WTC11 (cell line): ENCODE data around the gene TOMM40L. TPM values are rescaled to one million over a fixed set of nuclear protein-coding genes. Genes with fewer than 3 reads are reported as not detected.

Experiments used
- ATAC-seq: fragments of 200-7000 bp; cut with Tn5 transposase; 2 replicates; pipeline ENCODE4 v1.10.0; 2021; ENCODE audit warnings: mild to moderate bottlenecking, moderate library complexity
- CTCF ChIA-PET: fragments of 300-600 bp; sonication (Branson Sonifier 250); formaldehyde crosslinking; loops from one replicate; lab custom pipeline; 2021; ENCODE audit warnings: antibody characterized with exemption; lab: Charles Lee
- POLR2A ChIA-PET: fragments of 350-600 bp; sonication (Branson Sonifier 250); formaldehyde crosslinking; loops from one replicate; lab custom pipeline; 2021; ENCODE audit warnings: antibody characterized with exemption; lab: Charles Lee
- DNase-seq: peaks from one replicate; pipeline ENCODE4 v3.0.0; 2021; ENCODE audit warnings: low spot score
- H3K27ac Mint-ChIP-seq: 2 replicates; pipeline ENCODE4 v1.8.0; 2021; ENCODE audit warnings: mixed read lengths
- H3K27me3 Mint-ChIP-seq: 2 replicates; pipeline ENCODE4 v1.8.0; 2021; ENCODE audit warnings: low read depth, mild to moderate bottlenecking, moderate library complexity, mixed read lengths
- H3K36me3 Mint-ChIP-seq: 2 replicates; pipeline ENCODE4 v1.8.0; 2021; ENCODE audit warnings: mixed read lengths
- H3K4me1 Mint-ChIP-seq: 2 replicates; pipeline ENCODE4 v1.8.0; 2022; ENCODE audit warnings: mixed read lengths
- H3K4me3 Mint-ChIP-seq: 2 replicates; pipeline ENCODE4 v1.8.0; 2021; ENCODE audit warnings: mild to moderate bottlenecking, moderate library complexity, mixed read lengths
- H3K9me3 Mint-ChIP-seq: 2 replicates; pipeline ENCODE4 v1.8.0; 2021; ENCODE audit warnings: mixed read lengths
- AFF4 ChIP-seq: sonication (generic); formaldehyde crosslinking; IDR thresholded peaks from 2 replicates; pipeline ENCODE4 v1.8.1; 2023; ENCODE audit warnings: mild to moderate bottlenecking, missing genetic modification reagents, borderline replicate concordance
- ATF1 ChIP-seq: sonication (generic); formaldehyde crosslinking; IDR thresholded peaks from 2 replicates; pipeline ENCODE4 v1.8.1; 2023; ENCODE audit warnings: mild to moderate bottlenecking, moderate library complexity, missing genetic modification reagents
- CREB1 ChIP-seq: sonication (generic); formaldehyde crosslinking; IDR thresholded peaks from 2 replicates; pipeline ENCODE4 v1.8.0; 2023; ENCODE audit warnings: mild to moderate bottlenecking, missing genetic modification reagents
- E2F5 ChIP-seq: sonication (generic); formaldehyde crosslinking; IDR thresholded peaks from 2 replicates; pipeline ENCODE4 v1.8.1; 2022; ENCODE audit warnings: mild to moderate bottlenecking, moderate library complexity, missing genetic modification reagents
- FOXP1 ChIP-seq: sonication (generic); formaldehyde crosslinking; IDR thresholded peaks from 2 replicates; pipeline ENCODE4 v1.8.0; 2022; ENCODE audit warnings: missing genetic modification reagents, mild to moderate bottlenecking, moderate library complexity, borderline replicate concordance
- FOXP4 ChIP-seq: sonication (generic); formaldehyde crosslinking; IDR thresholded peaks from 2 replicates; pipeline ENCODE4 v1.8.0; 2022; ENCODE audit warnings: mild to moderate bottlenecking, missing genetic modification reagents
- GTF2I ChIP-seq: fragments of 250-450 bp; sonication (Bioruptor Pico); conservative IDR thresholded peaks from 2 replicates; pipeline ENCODE4 v1.4.0; 2021; ENCODE audit warnings: mild to moderate bottlenecking
- HMGXB4 ChIP-seq: sonication (generic); formaldehyde crosslinking; IDR thresholded peaks from 2 replicates; pipeline ENCODE4 v1.8.1; 2023; ENCODE audit warnings: mild to moderate bottlenecking, moderate library complexity, missing genetic modification reagents
- JUN ChIP-seq: sonication (generic); formaldehyde crosslinking; IDR thresholded peaks from 2 replicates; pipeline ENCODE4 v1.8.0; 2023; ENCODE audit warnings: mild to moderate bottlenecking, missing genetic modification reagents
- RELA ChIP-seq: sonication (generic); formaldehyde crosslinking; IDR thresholded peaks from 2 replicates; pipeline ENCODE4 v1.8.1; 2022; ENCODE audit warnings: missing genetic modification reagents, mild to moderate bottlenecking, borderline replicate concordance
- SMAD3 ChIP-seq: sonication (generic); formaldehyde crosslinking; IDR thresholded peaks from 2 replicates; pipeline ENCODE4 v1.8.0; 2022; ENCODE audit warnings: missing genetic modification reagents, mild to moderate bottlenecking, borderline replicate concordance
- STAT6 ChIP-seq: sonication (generic); formaldehyde crosslinking; conservative IDR thresholded peaks from 2 replicates; pipeline ENCODE4 v1.8.1; 2023; ENCODE audit warnings: mild to moderate bottlenecking, low read depth, missing genetic modification reagents, moderate library complexity
- ZNF121 ChIP-seq: sonication (generic); formaldehyde crosslinking; IDR thresholded peaks from 2 replicates; pipeline ENCODE4 v1.8.0; 2023; ENCODE audit warnings: missing genetic modification reagents
- ZNF219 ChIP-seq: sonication (generic); formaldehyde crosslinking; IDR thresholded peaks from 2 replicates; pipeline ENCODE4 v1.8.0; 2023; ENCODE audit warnings: missing genetic modification reagents, mild to moderate bottlenecking, borderline replicate concordance
- ZNF423 ChIP-seq: fragments of 250-450 bp; sonication (Bioruptor Pico); IDR thresholded peaks from 2 replicates; pipeline ENCODE4 v2.1.2; 2022; ENCODE audit warnings: mild to moderate bottlenecking, moderate library complexity
- total RNA-seq: library from RNA; stranded (reverse); gene quantifications from 3 replicates; pipeline ENCODE4 v1.2.3, GENCODE V29; 2021
- TF ChIP-seq, protein P1 (sequence below): sonication (generic); formaldehyde crosslinking; IDR thresholded peaks from 2 replicates; pipeline ENCODE4 v1.8.1; 2023; ENCODE audit warnings: mild to moderate bottlenecking, missing genetic modification reagents
- TF ChIP-seq, protein P2 (sequence below): fragments of 250-450 bp; sonication (Bioruptor Pico); IDR thresholded peaks from 2 replicates; pipeline ENCODE4 v1.9.0; 2021; ENCODE audit warnings: moderate library complexity, mild to moderate bottlenecking, inconsistent platforms, borderline replicate concordance

The TOMM40L gene
- total RNA-seq, 1 experiment from 2014 or later: 16.9 TPM

GRCh38 chr1:161185282-161185682 is 40.6 kb upstream of the TOMM40L start (continued):
- TF ChIP-seq RELA (CRISPR knock-in tag): no peak
- TF ChIP-seq, all 79 proteins: peak for 0

GRCh38 chr1:161185732-161186311 is 40.0 kb upstream of the TOMM40L start:
- Mint-ChIP-seq H3K27me3 (no peaks in the 10 kb centered on the region; the same call in 1 of the 2 replicates), H3K4me3 (no peak overlapping the region), H3K36me3 (no peaks in the 10 kb centered on the region), H3K27ac (no peak overlapping the region), H3K4me1 (peaks cover 9% of the 10 kb centered on the region), H3K9me3 (no peaks in the 10 kb centered on the region)
- DNase-seq (no peak), ATAC-seq (no peak)
- ChIA-PET POLR2A (no interaction called here), CTCF (interaction anchor here (0.7 kb wide), 1 partner anchor 9 kb away, joined by 3 read pairs; the partner anchor contains the start of gene B4GALT3)
- no peak for TF ChIP-seq AFF4 (CRISPR knock-in tag)
- TF ChIP-seq ZNF121 (CRISPR knock-in tag): no peak
- no peak for TF ChIP-seq HMGXB4 (CRISPR knock-in tag)
- TF ChIP-seq CREB1: no peak
- TF ChIP-seq JUN (CRISPR knock-in tag): no peak
- no peak for TF ChIP-seq FOXP1
- TF ChIP-seq STAT6 (CRISPR knock-in tag): no peak
- TF ChIP-seq GTF2I: no peak
- no peak for TF ChIP-seq E2F5 (CRISPR knock-in tag)
- TF ChIP-seq ATF1: no peak

GRCh38 chr1:161187311-161187710 is 38.5 kb upstream of the TOMM40L start:
- ChIA-PET POLR2A (no interaction called here), CTCF (interaction anchor here (0.8 kb wide), 1 partner anchor 125 kb away, joined by 3 read pairs; no protein-coding TSS in a partner anchor)
- ATAC-seq (no peak), DNase-seq (no peak)
- peaks cover 12% of the 10 kb centered on the region for H3K4me1 Mint-ChIP-seq
- 0 out of 2 replicates have a peak, but pooled peaks cover 3% of the 10 kb centered on the region for H3K36me3 Mint-ChIP-seq
- no peak overlapping the region for H3K4me3 Mint-ChIP-seq
- no peaks in the 10 kb centered on the region; the same call in 1 of the 2 replicates for H3K27me3 Mint-ChIP-seq
- H3K9me3 Mint-ChIP-seq: no peaks in the 10 kb centered on the region
- H3K27ac Mint-ChIP-seq: no peak overlapping the region
- TF ChIP-seq SMAD3 (no peak), FOXP4 (CRISPR knock-in tag) (no peak), ZNF219 (CRISPR knock-in tag) (no peak), ZNF423 (CRISPR knock-in tag) (no peak)
- TF ChIP-seq, protein P1, sequence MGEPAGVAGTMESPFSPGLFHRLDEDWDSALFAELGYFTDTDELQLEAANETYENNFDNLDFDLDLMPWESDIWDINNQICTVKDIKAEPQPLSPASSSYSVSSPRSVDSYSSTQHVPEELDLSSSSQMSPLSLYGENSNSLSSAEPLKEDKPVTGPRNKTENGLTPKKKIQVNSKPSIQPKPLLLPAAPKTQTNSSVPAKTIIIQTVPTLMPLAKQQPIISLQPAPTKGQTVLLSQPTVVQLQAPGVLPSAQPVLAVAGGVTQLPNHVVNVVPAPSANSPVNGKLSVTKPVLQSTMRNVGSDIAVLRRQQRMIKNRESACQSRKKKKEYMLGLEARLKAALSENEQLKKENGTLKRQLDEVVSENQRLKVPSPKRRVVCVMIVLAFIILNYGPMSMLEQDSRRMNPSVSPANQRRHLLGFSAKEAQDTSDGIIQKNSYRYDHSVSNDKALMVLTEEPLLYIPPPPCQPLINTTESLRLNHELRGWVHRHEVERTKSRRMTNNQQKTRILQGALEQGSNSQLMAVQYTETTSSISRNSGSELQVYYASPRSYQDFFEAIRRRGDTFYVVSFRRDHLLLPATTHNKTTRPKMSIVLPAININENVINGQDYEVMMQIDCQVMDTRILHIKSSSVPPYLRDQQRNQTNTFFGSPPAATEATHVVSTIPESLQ: no peak
- TF ChIP-seq, protein P2, sequence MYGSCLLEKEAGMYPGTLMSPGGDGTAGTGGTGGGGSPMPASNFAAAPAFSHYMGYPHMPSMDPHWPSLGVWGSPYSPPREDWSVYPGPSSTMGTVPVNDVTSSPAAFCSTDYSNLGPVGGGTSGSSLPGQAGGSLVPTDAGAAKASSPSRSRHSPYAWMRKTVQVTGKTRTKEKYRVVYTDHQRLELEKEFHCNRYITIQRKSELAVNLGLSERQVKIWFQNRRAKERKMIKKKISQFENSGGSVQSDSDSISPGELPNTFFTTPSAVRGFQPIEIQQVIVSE (CRISPR knock-in tag): no peak
